Neutrophil (primary cell): Measurements from ENCODE around the gene AMER3.
"Not testable (repeated sequence)": the region's sequence is repeated elsewhere in the genome, so short reads cannot be mapped to it uniquely, and the experiment has no call there.

Source experiments
- H3K27ac ChIP-seq: fragments of 200-600 bp; sonication (generic); 2 replicates; pipeline ENCODE4 v1.5.1; 2016; ENCODE audit warnings: mild to moderate bottlenecking, moderate library complexity
- H3K27me3 ChIP-seq: fragments of 200-600 bp; sonication (generic); 2 replicates; pipeline ENCODE4 v1.6.0; 2016; ENCODE audit warnings: mild to moderate bottlenecking
- H3K36me3 ChIP-seq: fragments of 200-600 bp; sonication (generic); 2 replicates; pipeline ENCODE4 v1.5.1; 2017
- H3K4me1 ChIP-seq, 2 experiments: fragments of 200-600 bp in 1 of 2; sonication (generic) in 1 of 2; 1 replicate in 1 of 2; 2 replicates in 1 of 2; pipeline versions ENCODE4 v1.5.1 to v1.6.1; 2013 to 2016; ENCODE audit warnings: low read depth in 1 of 2, low read length in 1 of 2, mild to moderate bottlenecking in 1 of 2, moderate library complexity in 1 of 2; ENCODE audit not compliant: control insufficient read depth in 1 of 2, insufficient read depth in 1 of 2
- H3K4me3 ChIP-seq, 2 experiments: fragments of 200-600 bp in 1 of 2; sonication (generic) in 1 of 2; 1 replicate in 1 of 2; 2 replicates in 1 of 2; pipeline ENCODE4 v1.5.1; 2013 to 2016; ENCODE audit warnings: low read depth in 1 of 2, low read length in 1 of 2, mild to moderate bottlenecking in 1 of 2, moderate library complexity in 1 of 2
- H3K9me3 ChIP-seq: fragments of 200-600 bp; sonication (generic); 2 replicates; pipeline ENCODE4 v1.5.1; 2016
- TF ChIP-seq, protein P1 (sequence below): fragments of 200-600 bp; sonication (generic); IDR thresholded peaks from 2 replicates; pipeline ENCODE4 v1.5.1; 2016; ENCODE audit warnings: antibody characterized with exemption

AMER3 gene, protein sequence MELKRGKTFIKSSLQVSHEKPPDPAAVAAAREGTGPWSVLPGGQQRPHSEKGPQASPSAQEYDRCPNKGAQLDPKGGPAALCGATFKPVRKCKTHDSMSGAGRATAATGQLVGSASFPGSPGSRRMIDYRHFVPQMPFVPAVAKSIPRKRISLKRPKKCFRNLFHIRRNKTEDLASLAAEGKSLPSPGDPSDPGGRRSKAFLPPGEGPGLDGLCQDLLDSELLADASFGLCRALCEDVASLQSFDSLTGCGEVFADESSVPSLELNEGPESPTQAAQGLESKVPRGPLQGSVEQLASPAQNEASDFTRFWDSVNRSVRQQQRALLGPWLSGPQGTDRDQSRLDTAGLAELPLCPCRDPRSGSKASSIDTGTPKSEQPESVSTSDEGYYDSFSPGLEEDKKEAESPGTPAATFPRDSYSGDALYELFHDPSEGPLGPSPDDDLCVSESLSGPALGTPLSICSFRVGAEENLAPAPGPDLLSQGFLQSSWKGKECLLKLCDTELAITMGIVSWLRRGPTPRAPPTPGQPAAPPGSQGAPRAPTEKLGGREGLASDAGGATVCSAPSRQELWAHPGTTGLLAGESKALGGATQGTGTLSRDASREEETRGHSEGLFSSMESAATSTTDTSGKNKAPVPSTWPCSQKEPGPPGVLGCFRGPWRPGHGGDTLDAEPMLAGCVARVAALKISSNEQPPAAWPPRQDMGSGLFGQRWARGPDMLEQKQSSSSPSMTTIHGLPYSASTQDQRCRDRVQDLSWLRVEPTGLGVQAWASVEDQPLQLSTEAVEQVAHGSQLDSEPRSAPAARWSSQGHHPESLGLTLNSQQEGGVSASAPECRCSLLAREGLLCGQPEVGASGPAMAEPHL

DNA sequence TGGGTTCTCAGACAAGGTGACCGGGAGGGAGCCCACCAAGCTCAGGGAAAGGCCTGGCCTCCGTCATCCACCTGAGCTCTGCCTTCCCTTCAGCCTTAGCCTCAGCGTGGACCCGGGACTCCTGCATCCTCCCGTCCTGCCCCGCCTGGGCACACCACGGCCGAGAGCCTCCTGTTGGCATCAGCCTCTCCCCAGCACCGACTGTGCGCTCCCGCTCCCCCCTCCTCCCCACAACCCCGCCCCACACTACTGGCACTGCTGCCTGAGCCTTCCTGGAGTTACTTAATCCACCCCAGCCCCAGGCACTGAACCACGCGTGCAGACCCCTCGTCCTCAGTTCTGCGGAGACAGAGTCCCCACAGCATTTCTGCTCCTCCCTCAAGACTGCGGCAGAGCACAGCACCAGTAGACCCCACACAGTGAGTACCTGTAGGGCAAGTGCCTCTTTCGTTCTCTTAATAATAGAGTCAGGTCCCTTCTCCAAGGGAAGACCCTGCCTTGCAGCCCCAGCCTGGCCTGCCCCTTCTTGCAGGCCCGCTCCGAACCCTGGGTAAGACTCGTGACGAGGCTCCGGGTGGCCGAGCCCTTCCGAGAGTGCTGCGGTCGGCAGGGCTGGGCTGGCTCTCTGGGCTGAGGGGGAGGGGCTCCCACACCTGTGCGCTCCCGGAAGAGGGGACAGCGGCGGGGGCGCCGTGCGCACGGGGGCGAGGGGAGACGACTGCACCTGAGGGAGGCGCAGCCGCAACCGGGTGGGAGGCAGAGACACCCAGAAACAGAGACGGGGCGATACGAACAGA is at the start of gene AMER3:
Gene AMER3 (plus strand): TSS at position 285 of the 797 bp plus-strand sequence. CDS start 6,533 bp downstream, outside the sequence.
- H3K4me3 ChIP-seq = no peak within 1 kb of the TSS
- H3K4me1 ChIP-seq = no peaks in the 10 kb centered on the region
- no peaks in the 10 kb centered on the region for H3K9me3 ChIP-seq
- TF ChIP-seq, protein P1, sequence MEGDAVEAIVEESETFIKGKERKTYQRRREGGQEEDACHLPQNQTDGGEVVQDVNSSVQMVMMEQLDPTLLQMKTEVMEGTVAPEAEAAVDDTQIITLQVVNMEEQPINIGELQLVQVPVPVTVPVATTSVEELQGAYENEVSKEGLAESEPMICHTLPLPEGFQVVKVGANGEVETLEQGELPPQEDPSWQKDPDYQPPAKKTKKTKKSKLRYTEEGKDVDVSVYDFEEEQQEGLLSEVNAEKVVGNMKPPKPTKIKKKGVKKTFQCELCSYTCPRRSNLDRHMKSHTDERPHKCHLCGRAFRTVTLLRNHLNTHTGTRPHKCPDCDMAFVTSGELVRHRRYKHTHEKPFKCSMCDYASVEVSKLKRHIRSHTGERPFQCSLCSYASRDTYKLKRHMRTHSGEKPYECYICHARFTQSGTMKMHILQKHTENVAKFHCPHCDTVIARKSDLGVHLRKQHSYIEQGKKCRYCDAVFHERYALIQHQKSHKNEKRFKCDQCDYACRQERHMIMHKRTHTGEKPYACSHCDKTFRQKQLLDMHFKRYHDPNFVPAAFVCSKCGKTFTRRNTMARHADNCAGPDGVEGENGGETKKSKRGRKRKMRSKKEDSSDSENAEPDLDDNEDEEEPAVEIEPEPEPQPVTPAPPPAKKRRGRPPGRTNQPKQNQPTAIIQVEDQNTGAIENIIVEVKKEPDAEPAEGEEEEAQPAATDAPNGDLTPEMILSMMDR = no peak
- peaks cover 72% of the 10 kb centered on the region for H3K27me3 ChIP-seq
- no peak within 1 kb of the TSS for H3K27ac ChIP-seq
- no peaks in the 10 kb centered on the region for H3K36me3 ChIP-seq

DNA sequence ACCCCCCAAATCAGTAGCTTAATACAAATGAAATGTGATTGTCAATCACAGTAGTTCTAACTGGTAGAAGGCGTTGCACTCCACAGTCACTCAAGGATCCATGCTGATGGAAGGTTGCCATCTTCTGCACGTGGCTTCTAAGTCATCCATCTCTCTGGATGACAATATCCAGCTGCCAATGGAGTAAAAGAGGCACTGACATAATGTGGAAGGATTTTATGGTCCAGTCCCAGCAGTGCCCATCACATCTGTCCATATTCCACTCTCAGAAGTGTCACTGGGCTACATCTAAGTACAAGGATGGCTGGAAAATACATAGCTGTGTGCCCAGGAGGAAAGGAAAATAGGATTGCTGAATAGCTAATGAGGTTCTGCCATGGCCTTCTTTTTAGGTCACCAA is 40.5 kb upstream of the AMER3 start:
- H3K36me3 ChIP-seq, H3K4me1 ChIP-seq, H3K27ac ChIP-seq, H3K9me3 ChIP-seq, H3K27me3 ChIP-seq, H3K4me3 ChIP-seq: not testable (repeated sequence)

DNA sequence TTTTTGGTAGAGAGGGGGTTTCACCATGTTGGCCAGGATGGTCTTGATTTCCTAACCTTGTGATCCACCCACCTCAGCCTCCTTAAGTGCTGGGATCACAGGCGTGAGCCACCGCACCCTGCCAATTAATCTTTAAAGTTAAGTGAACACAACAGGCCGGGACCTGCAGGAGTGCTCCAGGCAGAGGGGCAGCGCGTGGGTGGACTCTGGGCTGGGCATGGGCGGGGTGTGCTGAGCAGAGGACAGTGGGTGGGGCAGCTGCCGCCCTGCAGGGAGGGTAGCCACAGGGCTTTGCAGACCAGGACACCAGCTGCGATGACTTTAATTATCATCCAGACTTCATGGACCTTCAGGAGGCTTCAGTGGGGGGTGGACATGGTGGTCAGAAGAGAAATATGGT is 35.3 kb upstream of the AMER3 start:
- no peak overlapping the region for H3K27ac ChIP-seq
- H3K27me3 ChIP-seq = peaks cover under 1% of the 10 kb centered on the region
- H3K4me3 ChIP-seq = no peak overlapping the region
- H3K4me1 ChIP-seq = no peaks in the 10 kb centered on the region
- H3K9me3 ChIP-seq = no peaks in the 10 kb centered on the region
- no peaks in the 10 kb centered on the region for H3K36me3 ChIP-seq
- TF ChIP-seq, protein P1 = no peak

DNA sequence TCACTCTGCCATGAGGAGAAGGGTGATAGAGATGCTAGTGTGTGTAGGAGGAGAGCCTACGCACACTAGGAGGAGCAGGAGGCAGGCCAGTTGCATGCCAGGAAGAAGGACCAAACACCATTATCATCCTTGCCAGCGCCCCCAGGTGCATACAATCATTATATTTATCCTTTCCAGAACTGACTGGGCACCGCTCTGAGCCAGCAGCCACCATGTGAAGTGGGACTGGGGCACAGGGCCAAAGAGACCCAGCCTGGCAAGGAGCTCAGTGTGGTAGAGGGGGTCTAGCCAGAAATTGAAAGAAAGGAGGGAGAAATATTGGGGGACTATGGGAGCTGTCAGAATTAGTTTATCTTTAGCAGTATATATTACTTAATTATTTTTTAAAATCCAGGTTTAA is 34.8 kb upstream of the AMER3 start:
- TF ChIP-seq, protein P1 = no peak
- Histone ChIP-seq H3K27me3 (peaks cover 6% of the 10 kb centered on the region), H3K36me3 (no peaks in the 10 kb centered on the region), H3K4me3 (no peak overlapping the region), H3K27ac (no peak overlapping the region), H3K9me3 (no peaks in the 10 kb centered on the region), H3K4me1 (no peaks in the 10 kb centered on the region)

DNA sequence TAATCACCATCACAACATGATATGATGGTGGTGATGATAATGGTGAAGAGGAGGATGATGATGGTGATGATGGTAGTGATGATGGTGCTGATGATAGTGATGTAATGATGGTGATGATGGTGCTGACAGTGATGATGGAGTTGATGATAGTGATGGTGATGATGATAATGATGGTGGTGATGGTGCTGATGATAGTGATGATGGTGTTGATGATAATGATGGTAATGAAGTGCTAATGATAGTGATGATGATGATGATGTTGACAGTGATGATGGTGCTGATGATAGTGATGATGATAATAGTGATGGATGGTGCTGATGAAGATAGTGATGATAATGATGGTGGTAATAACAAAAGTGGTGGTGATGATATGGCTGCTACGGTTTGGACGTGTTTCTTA is 30.9 kb upstream of the AMER3 start:
- H3K4me3 ChIP-seq = no peak overlapping the region
- no peak overlapping the region for H3K27ac ChIP-seq
- no peaks in the 10 kb centered on the region for H3K36me3 ChIP-seq
- H3K4me1 ChIP-seq = peaks cover 0 to 4% of the 10 kb centered on the region in 2 experiments
- TF ChIP-seq, protein P1 = no peak
- H3K27me3 ChIP-seq = peaks cover 45% of the 10 kb centered on the region
- H3K9me3 ChIP-seq = no peaks in the 10 kb centered on the region
